GM18868 (cell line): ENCODE data around the gene USP5.

ENCODE experiments used
- ATAC-seq: cut with Tn5 transposase; IDR thresholded peaks from one replicate; pipeline ENCODE4 v1.9.1; 2021; ENCODE audit warnings: mild to moderate bottlenecking, moderate library complexity; ENCODE audit not compliant: unreplicated experiment

Gene USP5

GRCh38 chr12:6851921-6852650 is at the start of gene USP5:
TSS of gene USP5 (plus strand) at chr12:6852150. CDS start at chr12:6852180, 30 bp downstream.
- ATAC-seq: peak; percentile 73

DNA sequence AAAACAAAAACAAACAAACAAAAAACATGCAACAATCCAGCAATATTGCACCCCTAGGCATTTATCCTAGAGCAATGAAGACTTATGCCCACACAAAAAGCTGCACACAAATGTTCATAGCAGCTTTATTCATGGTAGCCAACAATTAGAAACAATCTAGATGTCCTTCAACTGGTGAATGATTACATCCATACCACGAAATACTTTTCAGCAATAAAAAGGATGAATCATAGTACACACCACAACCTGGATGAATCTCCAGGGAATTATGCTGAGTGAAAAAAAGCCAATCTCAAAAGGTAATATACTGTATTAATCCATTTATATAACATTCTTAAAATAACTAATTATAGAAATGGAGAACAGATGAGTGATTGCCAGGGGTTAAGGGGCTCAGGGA is 44.8 kb upstream of the USP5 start:
- ATAC-seq: no peak

GRCh38 chr12:6809056-6809455 is 42.9 kb upstream of the USP5 start:
- ATAC-seq: no peak

DNA sequence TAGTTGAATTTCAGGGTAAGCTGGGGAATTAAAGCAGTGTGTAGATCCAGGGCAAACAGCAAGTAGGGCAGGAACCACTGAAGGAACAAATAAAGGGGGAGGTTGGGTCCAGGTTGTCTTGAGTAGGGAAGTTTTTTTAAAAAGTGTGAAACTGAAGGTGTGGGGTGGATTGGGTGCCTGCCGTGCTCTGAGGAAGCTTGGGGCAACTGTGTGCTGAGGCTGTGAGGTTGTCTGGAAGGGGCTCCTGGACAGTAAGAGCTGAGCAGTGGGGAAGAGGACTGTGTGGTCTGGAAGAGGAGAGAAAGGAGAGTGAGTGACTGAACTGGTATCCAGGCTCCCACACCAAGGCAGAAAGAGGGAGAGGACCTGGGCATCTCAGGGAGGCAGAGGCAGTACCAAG is 41.2 kb upstream of the USP5 start:
- ATAC-seq: no peak

GRCh38 chr12:6813363-6813762 is 38.6 kb upstream of the USP5 start:
- ATAC-seq: no peak

DNA sequence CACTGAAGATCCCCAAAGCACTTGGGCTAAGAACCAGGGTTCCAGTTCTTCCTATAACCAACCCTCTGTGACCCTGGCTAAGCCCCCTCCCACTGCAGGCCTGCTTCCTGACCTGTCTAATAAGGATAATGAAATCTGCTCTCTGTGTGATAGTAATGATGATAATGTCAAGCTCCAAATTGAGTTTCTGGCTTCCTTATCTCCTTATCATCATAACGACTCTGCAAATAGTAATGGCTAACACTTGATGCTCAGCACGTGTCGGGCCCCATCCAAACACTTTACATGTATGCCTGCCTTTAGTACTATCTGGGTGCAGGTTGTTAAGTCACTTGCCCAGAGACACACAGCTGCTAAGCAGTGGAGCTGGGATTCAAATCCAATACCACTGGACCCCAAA is 35.4 kb upstream of the USP5 start:
- no peak for ATAC-seq

DNA sequence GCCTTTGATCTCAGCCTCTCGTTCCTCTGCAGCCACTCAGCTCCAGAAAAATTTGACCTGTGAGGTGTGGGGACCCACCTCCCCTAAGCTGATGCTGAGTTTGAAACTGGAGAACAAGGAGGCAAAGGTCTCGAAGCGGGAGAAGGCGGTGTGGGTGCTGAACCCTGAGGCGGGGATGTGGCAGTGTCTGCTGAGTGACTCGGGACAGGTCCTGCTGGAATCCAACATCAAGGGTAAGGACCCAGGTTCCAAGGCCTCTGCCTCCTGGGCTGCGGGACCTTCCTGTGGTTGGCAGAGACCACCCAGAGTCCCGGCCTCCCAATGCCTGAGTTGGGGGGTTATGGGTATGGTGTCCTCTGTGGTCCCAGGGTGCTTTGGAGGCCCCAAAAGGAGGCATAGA is 34.9 kb upstream of the USP5 start:
- no peak for ATAC-seq

DNA sequence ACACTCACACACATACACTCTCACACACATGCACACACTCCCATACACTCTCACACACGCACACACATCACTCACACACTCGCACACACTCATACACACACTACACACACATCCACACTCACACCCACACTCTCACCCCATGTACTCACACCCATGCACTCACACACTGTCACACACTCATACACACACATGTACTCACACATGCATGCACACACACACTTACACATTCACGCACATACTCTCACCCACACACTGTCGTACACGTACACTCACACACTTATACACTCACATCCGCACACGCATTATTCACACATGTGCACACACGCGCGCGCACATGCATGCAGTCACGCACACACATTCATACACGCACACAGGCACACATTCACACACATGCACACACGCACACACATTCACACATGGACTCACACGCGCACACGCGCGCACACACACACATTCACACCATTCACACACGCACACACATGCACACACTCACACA is 34.2 kb upstream of the USP5 start:
- ATAC-seq: no peak

GRCh38 chr12:6818222-6818621 is 33.7 kb upstream of the USP5 start:
- ATAC-seq: no peak

DNA sequence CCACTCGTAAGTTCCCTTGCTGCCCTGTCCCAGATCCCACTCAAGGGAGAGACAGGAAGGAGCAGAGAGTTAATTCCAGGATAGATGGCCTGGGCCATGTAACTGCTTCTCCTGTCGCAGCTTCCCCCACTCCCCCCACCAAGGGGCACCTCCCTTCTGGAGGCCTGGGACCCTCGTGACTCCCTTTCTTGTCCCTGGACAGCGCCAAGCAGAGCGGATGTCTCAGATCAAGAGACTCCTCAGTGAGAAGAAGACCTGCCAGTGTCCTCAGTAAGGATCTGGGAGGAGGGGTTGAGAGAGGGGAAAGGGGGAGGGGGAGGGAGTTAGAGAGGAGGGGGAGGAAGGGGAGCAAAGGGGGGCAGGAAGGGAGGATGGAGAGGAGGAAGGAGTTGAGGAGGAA is 33.3 kb upstream of the USP5 start:
- ATAC-seq: no peak

GRCh38 chr12:6819106-6820030 is 32.6 kb upstream of the USP5 start:
- ATAC-seq: no peak

DNA sequence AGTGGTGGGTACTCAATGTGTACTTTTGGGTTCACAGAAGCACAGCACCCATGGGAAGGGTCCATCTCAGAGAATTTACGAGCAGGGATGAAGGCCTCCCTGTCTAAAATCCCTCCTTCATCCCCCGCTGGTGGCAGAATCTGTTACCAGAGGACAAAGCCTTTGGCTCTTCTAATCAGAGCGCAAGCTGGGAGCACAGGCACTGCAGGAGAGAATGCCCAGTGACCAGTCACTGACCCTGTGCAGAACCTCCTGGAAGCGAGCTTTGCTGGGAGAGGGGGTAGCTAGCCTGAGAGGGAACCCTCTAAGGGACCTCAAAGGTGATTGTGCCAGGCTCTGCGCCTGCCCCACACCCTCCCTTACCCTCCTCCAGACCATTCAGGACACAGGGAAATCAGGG is 31.8 kb upstream of the USP5 start:
- no peak for ATAC-seq

DNA sequence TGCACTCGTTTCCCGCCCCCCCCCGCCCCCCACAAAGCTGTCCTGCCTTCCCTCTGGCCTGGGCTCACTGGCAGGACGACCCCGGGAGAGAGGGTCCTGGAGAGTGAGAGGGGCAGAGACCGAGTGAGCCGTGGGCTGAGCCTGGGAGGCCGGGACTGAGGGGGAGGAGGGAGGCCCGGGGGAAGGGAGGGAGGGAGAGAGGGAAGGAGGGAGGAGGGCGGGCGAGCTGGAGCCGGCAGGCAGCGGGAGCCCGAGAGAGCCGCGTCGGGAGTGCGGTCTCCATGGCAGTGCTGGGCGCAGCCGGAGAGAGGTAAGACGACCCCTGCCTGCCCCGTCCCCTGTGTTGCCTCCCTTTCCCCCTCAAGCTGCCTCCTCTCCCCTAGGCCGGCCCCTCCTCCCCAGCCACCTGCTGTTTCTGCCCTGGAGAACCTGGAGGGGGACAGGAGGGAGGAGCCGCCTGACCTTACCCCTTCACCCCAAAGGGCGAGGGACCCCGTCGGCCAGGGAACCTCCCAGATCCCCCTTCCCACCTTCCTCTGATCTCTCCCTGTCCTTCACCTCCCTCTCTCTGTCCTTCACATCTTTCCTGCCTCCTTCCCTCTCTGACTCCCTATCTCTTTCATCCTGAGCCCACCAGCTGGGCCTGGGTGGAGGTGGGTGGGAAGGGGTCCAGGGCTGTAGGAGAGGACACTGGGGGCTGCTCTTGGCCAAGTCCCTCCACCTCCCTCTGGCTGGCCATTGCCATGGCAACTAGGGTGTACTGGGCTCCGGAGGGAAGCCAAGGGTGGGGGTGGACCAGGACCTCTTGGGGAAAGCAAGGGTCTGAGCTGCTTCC is 30.1 kb upstream of the USP5 start, which contains the start of gene GPR162:
Gene GPR162, plus strand, starts transcription at position 231 of the 835 bp plus-strand sequence. CDS start 2,078 bp downstream, outside the sequence.
- ATAC-seq: no peak

DNA sequence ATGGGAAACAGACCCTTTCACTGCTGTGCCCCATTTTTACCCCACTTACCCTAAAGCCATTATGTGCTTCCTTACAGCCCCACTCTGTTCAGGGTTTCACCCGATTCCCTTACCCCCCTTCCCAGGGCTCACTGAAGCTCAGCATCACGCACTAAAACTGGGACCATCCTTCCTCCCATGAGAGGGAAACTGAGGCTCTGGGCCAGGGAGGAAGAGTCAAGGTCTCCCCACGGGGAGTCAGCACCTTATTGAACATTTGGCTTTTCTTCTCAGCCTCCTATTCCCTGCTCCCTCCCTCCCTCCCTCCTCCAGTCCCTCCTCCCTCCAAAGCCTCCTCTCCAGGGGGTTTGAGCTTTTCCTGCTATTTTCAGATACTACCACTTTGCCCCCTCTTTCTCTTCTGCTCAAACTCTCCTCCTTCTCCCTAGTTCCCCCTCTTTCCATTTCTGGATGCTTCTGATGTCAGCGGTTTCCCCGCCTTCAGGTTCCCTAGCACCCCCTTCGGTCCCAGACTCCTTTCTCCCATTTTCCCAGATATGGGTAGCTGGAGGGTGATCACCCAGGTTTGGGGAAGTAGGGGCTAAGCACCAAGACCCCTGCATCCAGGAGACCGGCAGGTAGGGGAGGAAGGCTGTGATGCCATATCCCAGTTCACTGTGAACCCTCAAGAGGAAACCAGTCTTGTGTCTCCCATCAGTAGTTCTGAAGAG is 29.4 kb upstream of the USP5 start:
- no peak for ATAC-seq

DNA sequence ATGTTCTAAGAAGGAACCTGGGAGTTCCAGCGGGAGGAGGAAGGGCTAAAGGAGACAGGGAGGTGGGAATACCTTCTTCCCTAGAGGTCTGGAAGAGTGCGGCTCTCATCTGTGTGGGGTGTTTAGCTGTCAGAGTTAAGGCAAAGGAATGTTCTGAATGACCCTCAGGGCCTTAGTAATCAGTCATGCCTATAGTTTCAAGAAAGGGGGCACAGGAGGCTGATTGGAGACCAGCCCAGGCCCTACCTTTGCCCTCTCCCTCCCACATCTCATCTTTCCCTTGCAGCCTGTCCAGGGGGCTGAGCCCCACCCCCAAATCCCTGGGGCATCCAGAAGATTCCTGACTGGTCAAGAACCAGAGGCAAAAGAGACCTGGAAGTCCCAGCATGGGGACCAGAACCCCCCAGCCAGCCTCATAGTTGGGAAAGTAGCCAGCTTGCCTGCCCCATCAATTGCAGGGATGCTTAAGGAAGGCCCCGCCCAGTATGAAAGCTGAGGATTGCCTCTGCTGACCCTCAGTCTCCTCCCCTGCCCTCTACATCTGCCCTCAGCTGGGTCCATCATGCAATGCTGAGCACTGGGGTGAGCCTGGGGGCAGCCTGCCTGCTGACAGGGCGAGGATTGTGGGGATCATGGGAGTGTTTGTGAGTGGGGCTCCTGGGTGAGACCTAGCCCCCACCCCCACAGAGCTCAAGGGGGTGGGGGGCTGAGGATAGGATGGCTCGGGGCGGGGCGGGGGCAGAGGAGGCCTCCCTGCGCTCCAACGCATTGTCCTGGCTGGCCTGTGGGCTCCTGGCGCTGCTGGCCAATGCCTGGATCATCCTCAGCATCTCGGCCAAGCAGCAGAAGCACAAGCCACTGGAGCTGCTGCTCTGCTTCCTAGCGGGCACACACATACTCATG is 28.5 kb upstream of the USP5 start:
- ATAC-seq: no peak

DNA sequence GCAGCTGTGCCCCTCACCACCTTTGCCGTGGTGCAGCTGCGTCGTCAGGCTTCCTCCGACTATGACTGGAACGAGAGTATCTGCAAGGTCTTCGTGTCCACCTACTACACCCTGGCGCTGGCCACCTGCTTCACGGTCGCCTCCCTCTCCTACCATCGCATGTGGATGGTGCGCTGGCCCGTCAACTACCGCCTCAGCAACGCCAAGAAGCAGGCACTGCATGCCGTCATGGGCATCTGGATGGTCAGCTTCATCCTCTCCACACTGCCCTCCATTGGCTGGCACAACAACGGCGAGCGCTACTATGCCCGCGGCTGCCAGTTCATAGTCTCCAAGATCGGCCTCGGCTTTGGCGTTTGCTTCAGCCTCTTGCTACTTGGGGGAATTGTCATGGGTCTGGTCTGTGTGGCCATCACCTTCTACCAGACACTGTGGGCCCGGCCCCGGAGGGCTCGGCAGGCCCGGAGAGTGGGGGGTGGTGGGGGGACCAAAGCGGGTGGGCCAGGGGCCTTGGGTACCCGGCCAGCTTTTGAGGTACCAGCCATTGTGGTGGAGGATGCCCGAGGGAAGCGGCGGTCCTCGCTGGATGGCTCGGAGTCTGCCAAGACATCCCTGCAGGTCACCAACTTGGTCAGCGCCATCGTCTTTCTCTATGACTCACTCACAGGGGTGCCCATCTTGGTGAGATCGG is 27.7 kb upstream of the USP5 start:
- ATAC-seq: no peak

GRCh38 chr12:6824901-6825381 is 27.0 kb upstream of the USP5 start:
- no peak for ATAC-seq

- no peak for ATAC-seq
Observed at GRCh38 chr12:6825398-6826124, 26.4 kb upstream of the USP5 start.
